H1 (cell line): Measurements from ENCODE around the gene PRELID1. TPM values are rescaled to one million over a fixed set of nuclear protein-coding genes. Genes with fewer than 3 reads are reported as not detected.

Source experiments
- CTCF ChIA-PET: fragments of 300-600 bp; sonication (Branson Sonifier 250); formaldehyde crosslinking; loops from one replicate; lab custom pipeline; 2021; ENCODE audit not compliant: partially characterized antibody; lab: Charles Lee
- POLR2A ChIA-PET: fragments of 300-600 bp; sonication (Branson Sonifier 250); formaldehyde crosslinking; loops from one replicate; lab custom pipeline; 2021; ENCODE audit warnings: inconsistent platforms; ENCODE audit not compliant: partially characterized antibody; lab: Charles Lee
- DNase-seq, 2 experiments: peaks; one replicate each; pipeline versions ENCODE4 v3.0.0 to v3.0.0-alpha.2; 2010 to 2022; ENCODE audit warnings: low spot score in 2 of 2, low read depth in 1 of 2, mixed read lengths in 1 of 2
- FAIRE-seq: peaks from 2 replicates; lab custom pipeline; 2011; peaks lifted over from hg19 to GRCh38; lab: Jason Lieb, UNC
- H2AFZ ChIP-seq: 2 replicates; pipeline ENCODE4 v1.8.1; 2012; ENCODE audit warnings: low read length, inconsistent platforms
- H2AK5ac ChIP-seq: 2 replicates; pipeline ENCODE4 v1.6.1; 2013; ENCODE audit warnings: low read depth, low read length
- H2BK120ac ChIP-seq: replicated peaks from 2 replicates; pipeline ENCODE3; 2013; ENCODE audit warnings: low read depth, low read length, inconsistent platforms
- H2BK12ac ChIP-seq: 2 replicates; pipeline ENCODE4 v1.6.1; 2013; ENCODE audit warnings: low read depth, low read length
- H2BK15ac ChIP-seq: 2 replicates; pipeline ENCODE4 v1.6.1; 2013; ENCODE audit warnings: low read length
- H2BK20ac ChIP-seq: 2 replicates; pipeline ENCODE4 v1.6.1; 2013; ENCODE audit warnings: low read length
- H2BK5ac ChIP-seq: 2 replicates; pipeline ENCODE4 v1.6.1; 2013; ENCODE audit warnings: low read depth, low read length
- H3K14ac ChIP-seq: 2 replicates; pipeline ENCODE4 v1.6.1; 2013; ENCODE audit warnings: inconsistent platforms; ENCODE audit not compliant: insufficient read length
- H3K18ac ChIP-seq: 2 replicates; pipeline ENCODE4 v1.6.1; 2013; ENCODE audit warnings: low read length; ENCODE audit errors: extremely low read depth
- H3K23ac ChIP-seq: 2 replicates; pipeline ENCODE4 v1.6.1; 2013; ENCODE audit warnings: inconsistent platforms; ENCODE audit not compliant: insufficient read length
- H3K23me2 ChIP-seq: 2 replicates; pipeline ENCODE4 v1.6.1; 2013; ENCODE audit warnings: low read depth, low read length
- H3K27ac ChIP-seq: 2 replicates; pipeline ENCODE4 v1.6.1; 2011; ENCODE audit warnings: low read depth, low read length, inconsistent platforms
- H3K27me3 ChIP-seq, 4 experiments: replicated peaks in 1 of 4; 1 replicate in 1 of 4; 2 replicates in 3 of 4; pipeline versions ENCODE4 v1.6.1 to v1.8.1; 2011 to 2013; ENCODE audit warnings: low read length in 3 of 4, mild to moderate bottlenecking in 3 of 4, inconsistent platforms in 2 of 4, mixed read lengths in 2 of 4, moderate library complexity in 1 of 4; ENCODE audit not compliant: control insufficient read depth in 3 of 4, insufficient read depth in 3 of 4; ENCODE audit errors: extremely low read depth in 1 of 4
- H3K36me3 ChIP-seq, 4 experiments: 2 replicates each; pipeline versions ENCODE4 v1.6.1 to v1.8.1; 2011 to 2013; ENCODE audit warnings: mild to moderate bottlenecking in 4 of 4, low read length in 3 of 4, moderate library complexity in 2 of 4, control low read depth in 1 of 4, inconsistent platforms in 1 of 4; ENCODE audit not compliant: insufficient read depth in 4 of 4, control insufficient read depth in 2 of 4
- H3K4ac ChIP-seq: replicated peaks from 2 replicates; pipeline ENCODE3; 2013; ENCODE audit warnings: low read length, low read depth, mixed read lengths, inconsistent platforms; ENCODE audit not compliant: insufficient read length
- H3K4me1 ChIP-seq, 4 experiments: replicated peaks in 1 of 4; 1 replicate in 1 of 4; 2 replicates in 3 of 4; pipeline versions ENCODE4 v1.6.1 to v1.8.1; 2011 to 2013; ENCODE audit warnings: low read length in 3 of 4, inconsistent platforms in 2 of 4, mixed read lengths in 1 of 4; ENCODE audit not compliant: insufficient read depth in 4 of 4, control insufficient read depth in 3 of 4
- H3K4me2 ChIP-seq, 2 experiments: 2 replicates each; pipeline versions ENCODE4 v1.6.1 to v1.8.1; 2011 to 2013; ENCODE audit warnings: low read depth in 2 of 2, low read length in 2 of 2, control low read depth in 1 of 2, inconsistent platforms in 1 of 2, mild to moderate bottlenecking in 1 of 2; ENCODE audit not compliant: insufficient read depth in 1 of 2
- H3K4me3 ChIP-seq, 4 experiments: fragments of 200-600, 300-600 bp in 1 of 4; sonication (generic), shearing (Covaris generic), sonication (Bioruptor Twin) in 1 of 4; 2 replicates each; pipeline versions ENCODE4 v1.5.1 to v1.8.1; 2011 to 2016; ENCODE audit warnings: low read length in 4 of 4, low read depth in 3 of 4, control low read depth in 2 of 4, inconsistent platforms in 2 of 4, mild to moderate bottlenecking in 2 of 4, mixed read lengths in 1 of 4, moderate library complexity in 1 of 4; ENCODE audit not compliant: insufficient read depth in 2 of 4; ENCODE audit errors: extremely low read depth in 1 of 4
- H3K56ac ChIP-seq: replicated peaks from 2 replicates; pipeline ENCODE3; 2013; ENCODE audit warnings: low read depth, mild to moderate bottlenecking, mixed read lengths, low read length, inconsistent platforms; ENCODE audit not compliant: insufficient read length
- H3K79me1 ChIP-seq: 2 replicates; pipeline ENCODE4 v1.6.1; 2013; ENCODE audit warnings: low read depth, low read length, control low read depth
- H3K79me2 ChIP-seq, 2 experiments: 2 replicates each; pipeline versions ENCODE4 v1.6.1 to v1.8.1; 2012 to 2013; ENCODE audit warnings: low read length in 2 of 2, mild to moderate bottlenecking in 2 of 2, inconsistent platforms in 1 of 2; ENCODE audit not compliant: insufficient read depth in 2 of 2, control insufficient read depth in 1 of 2
- H3K9ac ChIP-seq, 4 experiments: replicated peaks in 1 of 4; 1 replicate in 1 of 4; 2 replicates in 3 of 4; pipeline versions ENCODE4 v1.6.1 to v1.8.1; 2011 to 2013; ENCODE audit warnings: low read depth in 3 of 4, low read length in 3 of 4, control low read depth in 2 of 4, mild to moderate bottlenecking in 2 of 4, moderate library complexity in 2 of 4, inconsistent platforms in 1 of 4; ENCODE audit errors: extremely low read depth in 1 of 4
- H3K9me3 ChIP-seq, 2 experiments: 2 replicates each; pipeline versions ENCODE4 v1.6.1 to v1.8.1; 2012 to 2013; ENCODE audit warnings: mild to moderate bottlenecking in 2 of 2, moderate library complexity in 2 of 2, control low read depth in 1 of 2, inconsistent platforms in 1 of 2, low read depth in 1 of 2, low read length in 1 of 2, mixed read lengths in 1 of 2; ENCODE audit not compliant: insufficient read depth in 2 of 2
- H4K20me1 ChIP-seq, 2 experiments: replicated peaks in 1 of 2; 2 replicates each; pipeline versions ENCODE3 to v1.8.1; 2011 to 2013; ENCODE audit warnings: inconsistent platforms in 2 of 2, low read length in 2 of 2, mild to moderate bottlenecking in 1 of 2; ENCODE audit not compliant: insufficient read depth in 2 of 2, control insufficient read depth in 1 of 2
- H4K5ac ChIP-seq: 2 replicates; pipeline ENCODE4 v1.6.1; 2013; ENCODE audit warnings: low read length, low read depth, mixed read lengths, inconsistent platforms; ENCODE audit not compliant: insufficient read length
- H4K8ac ChIP-seq: 2 replicates; pipeline ENCODE4 v1.8.0; 2013; ENCODE audit warnings: mild to moderate bottlenecking, moderate library complexity, low read length, inconsistent platforms; ENCODE audit not compliant: insufficient read depth; ENCODE audit errors: extremely low read depth
- H4K91ac ChIP-seq: replicated peaks from 2 replicates; pipeline ENCODE3; 2013; ENCODE audit warnings: low read length, mixed read lengths, inconsistent platforms; ENCODE audit not compliant: insufficient read length
- EGR1 ChIP-seq: IDR thresholded peaks from 2 replicates; pipeline ENCODE4 v1.6.1; 2011; ENCODE audit warnings: low read depth, low read length, borderline replicate concordance
- GTF2F1 ChIP-seq: IDR thresholded peaks from 2 replicates; pipeline ENCODE4 v1.6.1; 2012; ENCODE audit warnings: low read depth, low read length, improper control_type of control experiment, borderline replicate concordance
- KDM1A ChIP-seq: fragments of 200-600, 300-600 bp; sonication (generic); IDR thresholded peaks from 2 replicates; pipeline ENCODE4 v1.7.1; 2016; ENCODE audit warnings: mild to moderate bottlenecking, low read length, borderline replicate concordance
- NANOG ChIP-seq: IDR thresholded peaks from 2 replicates; pipeline ENCODE4 v1.6.1; 2011; ENCODE audit warnings: low read length, low read depth, mild to moderate bottlenecking, inconsistent platforms; ENCODE audit not compliant: insufficient read depth, poor library complexity, severe bottlenecking
- NRF1 ChIP-seq: IDR thresholded peaks from 2 replicates; pipeline ENCODE4 v1.6.1; 2011; ENCODE audit warnings: mild to moderate bottlenecking, low read depth, low read length, improper control_type of control experiment
- POLR2A ChIP-seq, 2 experiments: IDR thresholded peaks; 1 replicate in 1 of 2; 2 replicates in 1 of 2; pipeline ENCODE4 v1.6.1; 2011; ENCODE audit warnings: low read depth in 2 of 2, low read length in 2 of 2, mild to moderate bottlenecking in 2 of 2; ENCODE audit errors: control extremely low read depth in 1 of 2
- RFX5 ChIP-seq: IDR thresholded peaks from 2 replicates; pipeline ENCODE4 v1.6.1; 2011; ENCODE audit warnings: low read depth, low read length, improper control_type of control experiment, borderline replicate concordance
- SIN3A ChIP-seq, 2 experiments: IDR thresholded peaks in 1 of 2; conservative IDR thresholded peaks in 1 of 2; 2 replicates each; pipeline ENCODE4 v1.6.1; 2011 to 2012; ENCODE audit warnings: low read length in 2 of 2, improper control_type of control experiment in 1 of 2, low read depth in 1 of 2, mild to moderate bottlenecking in 1 of 2
- SIX5 ChIP-seq: IDR thresholded peaks from 2 replicates; pipeline ENCODE4 v1.6.1; 2011; ENCODE audit warnings: mild to moderate bottlenecking, low read depth, low read length
- SP4 ChIP-seq: IDR thresholded peaks from 2 replicates; pipeline ENCODE4 v1.6.1; 2012; ENCODE audit warnings: low read length, inconsistent platforms
- YY1 ChIP-seq: IDR thresholded peaks from 2 replicates; pipeline ENCODE4 v1.6.1; 2011; ENCODE audit warnings: low read depth, mild to moderate bottlenecking, low read length
- WGBS, 2 experiments: shearing (Covaris generic) in 1 of 2; methylation state at CpG; one replicate each; pipeline versions ENCODE4 v1.1.6 to v1.1.7; 2013 to 2015; ENCODE audit warnings: low lambda C conversion rate in 2 of 2, mixed read lengths in 2 of 2, inconsistent platforms in 1 of 2, low coverage in 1 of 2, missing lambda C conversion rate in 1 of 2; ENCODE audit not compliant: insufficient replicate concordance in 2 of 2, insufficient coverage in 1 of 2, insufficient read length in 1 of 2; ENCODE audit errors: extremely low coverage in 1 of 2, missing lambda C conversion rate in 1 of 2; 5-methylcytosine and 5-hydroxymethylcytosine counted together
- polyA plus RNA-seq, 7 experiments: library from polyadenylated mRNA; depleted of rRNA in 3 of 7; stranded (reverse) in 5 of 7; unstranded in 2 of 7; fragments of >200 nt in 5 of 7; fragments of 200-250 nt in 2 of 7; gene quantifications; 1 replicate in 5 of 7; 2 replicates in 1 of 7; 4 replicates in 1 of 7; pipeline versions ENCODE4 v1.2.1 to v1.2.3, GENCODE V29; 2011 to 2013; ENCODE audit warnings: missing spikeins in 2 of 7, mixed read lengths in 2 of 7
- total RNA-seq: library from RNA; stranded (reverse); fragmentation: NEBNext Ultra II Directional; extraction: Animal tissue kit (Norgen Biotek cat#: 25700); gene quantifications from 2 replicates; pipeline ENCODE4 v1.2.1, GENCODE V29; 2021
- TF ChIP-seq, protein P1 (sequence below): IDR thresholded peaks from 2 replicates; pipeline ENCODE4 v1.6.1; 2011; ENCODE audit warnings: low read length, improper control_type of control experiment
- TF ChIP-seq, protein P2 (sequence below): IDR thresholded peaks from 2 replicates; pipeline ENCODE4 v1.6.1; 2012; ENCODE audit warnings: inconsistent platforms

Gene PRELID1
- total and polyA plus RNA-seq, 2 of the 8 experiments (the other 6 are each of a cell fraction or from before 2014, with no cell fraction given), result 272 to 428 TPM

DNA sequence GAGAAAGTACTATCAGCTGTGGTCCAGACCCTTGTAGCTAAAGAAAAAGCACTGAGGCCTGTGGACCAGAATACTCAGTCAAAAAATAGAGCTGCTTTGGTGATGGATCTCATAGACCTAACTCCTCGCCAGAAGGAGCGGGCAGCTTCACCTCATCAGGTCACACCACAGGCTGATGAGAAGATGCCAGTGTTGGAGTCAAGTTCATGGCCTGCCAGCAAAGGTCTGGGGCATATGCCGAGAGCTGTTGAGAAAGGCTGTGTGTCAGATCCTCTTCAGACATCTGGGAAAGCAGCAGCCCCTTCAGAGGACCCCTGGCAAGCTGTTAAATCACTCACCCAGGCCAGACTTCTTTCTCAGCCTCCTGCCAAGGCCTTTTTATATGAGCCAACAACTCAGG is 9.0 kb upstream of the PRELID1 start:
- peaks cover 41 to 66% (median 53%) of the 10 kb centered on the region in 4 experiments for H3K36me3 ChIP-seq
- TF ChIP-seq NRF1 (no peak), SIN3A (conservative IDR thresholded peaks at IDR 0.05 in 1 of 2, IDR thresholded peaks at IDR 0.05 in 1 of 2; ENCODE audit: low read depth in 1 of 2, low read length in 2 of 2) (no peak), SIX5 (no peak), KDM1A (no peak), GTF2F1 (no peak), EGR1 (no peak), YY1 (no peak), POLR2A (IDR thresholded peaks at IDR 0.05; ENCODE audit: control extremely low read depth in 1 of 2, low read depth in 2 of 2, low read length in 2 of 2) (no peak), SP4 (no peak), RFX5 (no peak), NANOG (no peak)
- TF ChIP-seq, protein P1, sequence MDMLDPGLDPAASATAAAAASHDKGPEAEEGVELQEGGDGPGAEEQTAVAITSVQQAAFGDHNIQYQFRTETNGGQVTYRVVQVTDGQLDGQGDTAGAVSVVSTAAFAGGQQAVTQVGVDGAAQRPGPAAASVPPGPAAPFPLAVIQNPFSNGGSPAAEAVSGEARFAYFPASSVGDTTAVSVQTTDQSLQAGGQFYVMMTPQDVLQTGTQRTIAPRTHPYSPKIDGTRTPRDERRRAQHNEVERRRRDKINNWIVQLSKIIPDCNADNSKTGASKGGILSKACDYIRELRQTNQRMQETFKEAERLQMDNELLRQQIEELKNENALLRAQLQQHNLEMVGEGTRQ, result no peak
- TF ChIP-seq, protein P2, sequence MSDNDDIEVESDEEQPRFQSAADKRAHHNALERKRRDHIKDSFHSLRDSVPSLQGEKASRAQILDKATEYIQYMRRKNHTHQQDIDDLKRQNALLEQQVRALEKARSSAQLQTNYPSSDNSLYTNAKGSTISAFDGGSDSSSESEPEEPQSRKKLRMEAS, result no peak
- no peak overlapping the region for H2BK15ac ChIP-seq
- H3K4me1 ChIP-seq, result peaks cover 0 to 5% (median 1%) of the 10 kb centered on the region in 4 experiments; a peak in 4 of 7 replicates
- H3K14ac ChIP-seq, result no peak overlapping the region
- no peak overlapping the region for H3K4ac ChIP-seq
- no peak overlapping the region for H2BK20ac ChIP-seq
- H3K79me1 ChIP-seq, result peaks cover 5% of the 10 kb centered on the region; the same call in 1 of the 2 replicates
- no peaks in the 10 kb centered on the region for H3K9me3 ChIP-seq
- peaks cover 9 to 20% of the 10 kb centered on the region in 2 experiments for H4K20me1 ChIP-seq
- ChIA-PET CTCF (interaction anchor here (0.6 to 2.1 kb wide), 3 partner anchors 10 to 18 kb away, joined by 3 to 8 read pairs (median 6); no protein-coding TSS in a partner anchor), POLR2A (interaction anchor here (0.7 to 1.7 kb wide), 4 partner anchors 9 to 168 kb away, joined by 3 to 5 read pairs (median 3); partner anchors contain the start of genes PRELID1 and RAB24)
- no peak overlapping the region for H3K4me2 ChIP-seq
- no peak overlapping the region for H2BK120ac ChIP-seq
- no peak overlapping the region for H2AK5ac ChIP-seq
- DNase-seq, result no peak
- no peaks in the 10 kb centered on the region for H3K23me2 ChIP-seq
- H3K56ac ChIP-seq, result no peak overlapping the region
- H4K91ac ChIP-seq, result no peak overlapping the region
- no peak overlapping the region for H3K27ac ChIP-seq
- no peak overlapping the region for H3K23ac ChIP-seq
- H2BK5ac ChIP-seq, result no peak overlapping the region
- no peak overlapping the region for H3K18ac ChIP-seq
- no peak overlapping the region for H2AFZ ChIP-seq
- H3K79me2 ChIP-seq, result no peaks in the 10 kb centered on the region; a peak in 1 of 4 replicates
- no peak overlapping the region for H4K5ac ChIP-seq
- H2BK12ac ChIP-seq, result no peak overlapping the region
- no peak overlapping the region for H4K8ac ChIP-seq
- FAIRE-seq, result no peak
- no peak overlapping the region for H3K4me3 ChIP-seq
- H3K9ac ChIP-seq, result no peak overlapping the region
- 98% methylated on average over 3 of the region's 3 CpGs; no CpG with 5 or more reads in 1 of the 2 experiments for WGBS, 2 experiments
- H3K27me3 ChIP-seq, result no peaks in the 10 kb centered on the region
